Measurements from ENCODE around the gene METTL4.

Gene METTL4

DNA sequence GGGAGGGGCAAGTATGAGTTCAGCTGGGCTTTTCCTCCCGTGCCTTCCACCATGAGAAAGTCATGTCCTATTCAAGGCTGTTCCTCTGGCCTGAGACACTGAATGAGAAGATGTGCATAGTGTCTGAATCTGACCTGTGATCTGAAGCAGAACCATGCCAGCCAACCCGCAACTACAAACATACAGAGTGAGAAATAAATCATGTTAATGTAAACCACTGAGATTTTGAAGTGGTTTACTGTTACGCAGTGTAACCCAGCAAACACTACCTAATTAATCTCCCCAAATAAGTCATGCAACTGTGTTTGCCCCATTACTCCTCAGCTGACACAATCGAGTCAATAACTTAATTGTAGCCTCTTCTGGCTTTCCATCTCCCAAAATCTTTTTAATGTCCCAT, 49.2 kb downstream of the METTL4 start:
- no peaks in the 10 kb centered on the region for H3K4me1 ChIP-seq (ENCODE audit: insufficient read depth, low read length)
- no peaks in the 10 kb centered on the region for H3K9me3 ChIP-seq (ENCODE audit: control insufficient read depth, insufficient read depth, low read length)
- H3K9ac ChIP-seq (ENCODE audit: low read depth, low read length) = no peak overlapping the region
- H3K36me3 ChIP-seq (ENCODE audit: insufficient read depth, low read length) = no peaks in the 10 kb centered on the region

- no peaks in the 10 kb centered on the region for H3K36me3 ChIP-seq (ENCODE audit: insufficient read depth, low read length)
- H3K4me1 ChIP-seq (ENCODE audit: insufficient read depth, low read length) = peaks cover 7% of the 10 kb centered on the region
- no peak overlapping the region for H3K9ac ChIP-seq (ENCODE audit: low read depth, low read length)
- H3K9me3 ChIP-seq (ENCODE audit: control insufficient read depth, insufficient read depth, low read length) = no peaks in the 10 kb centered on the region; the same call in 1 of the 2 replicates
Observed at GRCh38 chr18:2518473-2518872, 52.8 kb downstream of the METTL4 start.

DNA sequence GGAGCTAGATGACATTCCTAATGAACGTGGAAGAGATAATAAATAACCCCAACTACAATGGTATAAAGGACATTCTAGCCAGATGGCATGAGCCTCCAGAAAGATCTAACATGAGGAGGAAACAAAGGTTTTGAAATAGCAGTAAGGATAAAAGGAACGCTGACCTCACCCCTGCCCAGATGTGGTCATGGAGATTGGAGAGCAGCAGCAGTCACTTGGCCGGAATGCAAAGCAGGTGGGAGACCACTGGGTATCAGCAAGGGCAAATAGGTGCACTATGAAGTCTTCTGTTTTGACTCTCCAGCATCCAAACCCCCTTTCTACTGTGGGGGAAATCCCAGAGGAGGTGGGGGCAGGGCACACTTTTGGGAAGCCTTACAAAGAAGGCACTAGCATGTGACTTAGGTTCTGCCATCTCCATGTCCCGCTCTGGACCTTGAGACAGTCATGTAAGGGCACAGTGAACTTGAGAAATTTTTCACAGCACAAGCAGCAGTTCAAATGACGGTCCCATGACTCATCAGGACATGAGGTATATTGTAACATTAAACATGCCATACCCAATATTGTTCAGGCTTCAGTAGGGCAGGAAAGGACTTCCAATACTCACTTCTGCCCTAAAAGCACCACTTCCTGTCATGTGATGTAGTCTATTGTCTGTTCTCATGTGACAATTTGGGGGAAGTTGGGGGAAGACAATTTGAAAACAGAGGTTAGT, 55.2 kb downstream of the METTL4 start:
- Histone ChIP-seq H3K4me1 (ENCODE audit: insufficient read depth, low read length) (peaks cover 7% of the 10 kb centered on the region), H3K36me3 (ENCODE audit: insufficient read depth, low read length) (no peaks in the 10 kb centered on the region), H3K9ac (ENCODE audit: low read depth, low read length) (no peak overlapping the region), H3K9me3 (ENCODE audit: control insufficient read depth, insufficient read depth, low read length) (no peaks in the 10 kb centered on the region; the same call in 1 of the 2 replicates)

- Histone ChIP-seq H3K9ac (ENCODE audit: low read depth, low read length) (no peak overlapping the region), H3K36me3 (ENCODE audit: insufficient read depth, low read length) (no peaks in the 10 kb centered on the region), H3K9me3 (ENCODE audit: control insufficient read depth, insufficient read depth, low read length) (no peaks in the 10 kb centered on the region; the same call in 1 of the 2 replicates), H3K4me1 (ENCODE audit: insufficient read depth, low read length) (peaks cover 7% of the 10 kb centered on the region)
Observed at GRCh38 chr18:2515171-2515787, 56.0 kb downstream of the METTL4 start.

- Histone ChIP-seq H3K36me3 (ENCODE audit: insufficient read depth, low read length) (no peaks in the 10 kb centered on the region), H3K4me1 (ENCODE audit: insufficient read depth, low read length) (peaks cover 7% of the 10 kb centered on the region), H3K9ac (ENCODE audit: low read depth, low read length) (no peak overlapping the region), H3K9me3 (ENCODE audit: control insufficient read depth, insufficient read depth, low read length) (no peaks in the 10 kb centered on the region; the same call in 1 of the 2 replicates)
Observed at GRCh38 chr18:2513616-2514015, 57.7 kb downstream of the METTL4 start.

DNA sequence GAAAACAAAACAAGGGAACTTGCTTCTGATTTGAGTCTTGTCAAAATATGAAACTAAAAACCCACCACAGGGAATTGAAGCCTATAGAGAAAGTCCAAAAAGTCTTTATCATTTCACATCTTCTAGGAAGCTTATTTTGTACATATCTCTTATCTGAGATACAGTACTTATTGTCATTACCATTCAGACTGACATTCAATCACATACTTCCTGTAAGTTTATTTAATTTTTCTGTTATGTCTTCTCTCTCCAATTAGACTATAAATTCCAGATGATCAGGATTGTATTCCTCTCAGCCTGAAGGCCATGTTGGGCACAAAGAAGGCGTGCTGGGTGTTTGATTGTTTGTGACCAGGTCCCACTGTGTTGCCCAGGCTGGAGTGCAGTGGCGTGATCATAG, 59.2 kb downstream of the METTL4 start:
- Histone ChIP-seq H3K9me3 (ENCODE audit: control insufficient read depth, insufficient read depth, low read length) (no peaks in the 10 kb centered on the region; the same call in 1 of the 2 replicates), H3K9ac (ENCODE audit: low read depth, low read length) (no peak overlapping the region), H3K36me3 (ENCODE audit: insufficient read depth, low read length) (no peaks in the 10 kb centered on the region), H3K4me1 (ENCODE audit: insufficient read depth, low read length) (peaks cover 7% of the 10 kb centered on the region)

DNA sequence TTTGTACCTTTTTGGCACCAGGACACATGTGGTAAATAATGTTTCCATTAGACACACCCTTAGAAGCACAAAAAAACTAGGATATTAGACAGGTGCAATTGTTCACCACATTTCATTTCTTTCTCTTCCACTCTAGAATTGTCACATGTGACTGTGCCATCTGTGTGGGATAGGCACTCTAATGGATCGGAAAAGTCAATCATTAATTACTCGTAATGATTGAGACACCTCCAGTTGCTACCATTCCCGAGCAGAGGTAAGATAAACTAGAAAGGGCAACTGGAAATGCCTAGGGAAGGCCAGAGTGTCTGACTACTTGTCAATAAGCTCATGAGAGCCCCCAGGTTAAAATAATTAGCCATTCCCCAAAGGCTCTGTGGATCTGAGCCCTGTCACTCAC, 59.9 kb downstream of the METTL4 start:
- Histone ChIP-seq H3K9me3 (ENCODE audit: control insufficient read depth, insufficient read depth, low read length) (no peaks in the 10 kb centered on the region; the same call in 1 of the 2 replicates), H3K36me3 (ENCODE audit: insufficient read depth, low read length) (no peaks in the 10 kb centered on the region), H3K4me1 (ENCODE audit: insufficient read depth, low read length) (peaks cover 6% of the 10 kb centered on the region), H3K9ac (ENCODE audit: low read depth, low read length) (no peak overlapping the region)

DNA sequence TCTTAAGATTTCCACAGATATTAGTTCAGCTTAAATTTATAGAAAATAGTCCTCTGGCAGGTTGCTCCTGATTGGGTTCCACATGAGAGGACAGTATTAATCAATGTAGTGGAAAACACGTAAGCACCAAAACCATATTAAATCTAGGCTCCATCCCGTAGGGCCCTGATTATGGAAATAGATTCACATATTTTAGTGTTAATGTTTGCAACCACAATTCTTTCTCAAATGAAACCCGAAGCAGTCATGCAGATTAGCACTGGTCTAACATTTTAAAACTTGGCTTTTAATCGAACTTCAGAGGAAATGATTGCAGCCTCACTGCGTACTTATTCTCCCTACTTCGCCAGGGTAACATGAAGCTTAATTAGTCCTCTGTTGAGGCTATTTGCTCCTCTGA, 60.9 kb downstream of the METTL4 start:
- no peaks in the 10 kb centered on the region for H3K36me3 ChIP-seq (ENCODE audit: insufficient read depth, low read length)
- H3K9me3 ChIP-seq (ENCODE audit: control insufficient read depth, insufficient read depth, low read length) = no peaks in the 10 kb centered on the region
- H3K9ac ChIP-seq (ENCODE audit: low read depth, low read length) = no peak overlapping the region
- H3K4me1 ChIP-seq (ENCODE audit: insufficient read depth, low read length) = no peaks in the 10 kb centered on the region

GRCh38 chr18:2508678-2509077, 62.6 kb downstream of the METTL4 start:
- no peaks in the 10 kb centered on the region for H3K4me1 ChIP-seq (ENCODE audit: insufficient read depth, low read length)
- no peaks in the 10 kb centered on the region for H3K36me3 ChIP-seq (ENCODE audit: insufficient read depth, low read length)
- no peaks in the 10 kb centered on the region for H3K9me3 ChIP-seq (ENCODE audit: control insufficient read depth, insufficient read depth, low read length)
- no peak overlapping the region for H3K9ac ChIP-seq (ENCODE audit: low read depth, low read length)

DNA sequence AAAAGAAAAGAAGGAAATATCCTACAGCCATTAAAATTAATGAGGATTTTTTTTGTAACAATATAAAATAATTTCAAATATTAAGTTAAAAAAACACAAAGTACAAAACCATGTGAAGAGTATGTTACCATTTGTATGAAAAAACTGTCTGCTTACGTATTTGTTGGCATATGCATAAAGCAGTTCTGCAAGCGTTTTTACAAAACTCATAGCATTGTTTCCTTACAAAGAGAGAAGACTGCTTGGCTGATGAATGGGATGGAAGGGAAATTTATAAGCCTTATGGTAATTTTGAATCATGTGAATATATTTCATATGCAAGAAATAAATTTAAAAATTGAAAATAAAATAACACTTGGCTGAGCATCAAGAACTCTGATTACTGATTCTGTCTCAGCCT, 63.1 kb downstream of the METTL4 start:
- no peaks in the 10 kb centered on the region for H3K36me3 ChIP-seq (ENCODE audit: insufficient read depth, low read length)
- no peak overlapping the region for H3K9ac ChIP-seq (ENCODE audit: low read depth, low read length)
- no peaks in the 10 kb centered on the region for H3K9me3 ChIP-seq (ENCODE audit: control insufficient read depth, insufficient read depth, low read length)
- no peaks in the 10 kb centered on the region for H3K4me1 ChIP-seq (ENCODE audit: insufficient read depth, low read length)

GRCh38 chr18:2504642-2505041, 66.7 kb downstream of the METTL4 start:
- H3K9ac ChIP-seq (ENCODE audit: low read depth, low read length) = no peak overlapping the region
- no peaks in the 10 kb centered on the region for H3K4me1 ChIP-seq (ENCODE audit: insufficient read depth, low read length)
- no peaks in the 10 kb centered on the region for H3K36me3 ChIP-seq (ENCODE audit: insufficient read depth, low read length)
- H3K9me3 ChIP-seq (ENCODE audit: control insufficient read depth, insufficient read depth, low read length) = no peaks in the 10 kb centered on the region

DNA sequence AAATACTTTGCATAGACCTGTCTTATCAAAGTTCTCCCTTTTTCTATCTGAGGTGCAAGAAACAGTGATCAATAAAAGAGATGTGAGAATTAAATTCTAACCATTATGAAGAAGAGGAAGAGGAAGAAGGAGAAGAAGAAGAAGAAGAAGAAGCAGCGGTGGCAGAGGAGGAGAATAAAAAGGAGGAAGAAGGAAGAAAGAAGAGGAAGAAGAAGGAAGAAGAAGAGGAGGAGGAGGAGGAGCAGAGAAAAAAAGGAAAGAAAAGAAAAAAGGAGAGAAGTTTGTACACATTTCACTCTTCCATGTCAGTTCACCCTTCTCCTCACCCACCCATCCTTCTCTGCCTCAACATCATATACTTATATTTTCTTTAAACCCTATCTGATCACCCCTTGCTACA, 68.4 kb downstream of the METTL4 start:
- H3K4me1 ChIP-seq (ENCODE audit: insufficient read depth, low read length) = no peaks in the 10 kb centered on the region
- no peak overlapping the region for H3K9ac ChIP-seq (ENCODE audit: low read depth, low read length)
- no peaks in the 10 kb centered on the region for H3K36me3 ChIP-seq (ENCODE audit: insufficient read depth, low read length)
- no peaks in the 10 kb centered on the region for H3K9me3 ChIP-seq (ENCODE audit: control insufficient read depth, insufficient read depth, low read length)

GRCh38 chr18:2502394-2502793, 68.9 kb downstream of the METTL4 start:
- Histone ChIP-seq H3K36me3 (ENCODE audit: insufficient read depth, low read length) (no peaks in the 10 kb centered on the region), H3K4me1 (ENCODE audit: insufficient read depth, low read length) (no peaks in the 10 kb centered on the region), H3K9me3 (ENCODE audit: control insufficient read depth, insufficient read depth, low read length) (no peaks in the 10 kb centered on the region), H3K9ac (ENCODE audit: low read depth, low read length) (no peak overlapping the region)

DNA sequence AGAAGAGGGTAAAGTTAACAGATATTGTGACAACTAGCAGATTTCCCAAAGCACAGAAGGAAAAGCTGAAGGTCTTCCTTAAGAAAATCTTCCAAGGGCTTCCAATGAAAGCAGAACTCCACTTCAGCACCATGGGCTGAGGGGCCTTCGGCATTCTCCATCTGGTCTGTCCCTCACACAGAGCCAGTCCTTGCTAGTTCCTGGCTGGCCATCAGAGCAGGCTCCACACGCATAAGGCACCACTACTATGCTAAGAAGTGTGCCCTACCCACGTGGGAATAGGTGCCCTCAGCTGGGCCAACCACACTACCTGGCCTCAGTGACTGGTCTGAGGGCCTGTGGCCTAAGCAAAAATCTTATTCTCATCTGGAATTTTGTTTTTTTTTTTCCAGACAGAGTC, 73.5 kb downstream of the METTL4 start:
- H3K9ac ChIP-seq (ENCODE audit: low read depth, low read length) = no peak overlapping the region
- no peaks in the 10 kb centered on the region for H3K9me3 ChIP-seq (ENCODE audit: control insufficient read depth, insufficient read depth, low read length)
- no peaks in the 10 kb centered on the region for H3K4me1 ChIP-seq (ENCODE audit: insufficient read depth, low read length)
- no peaks in the 10 kb centered on the region for H3K36me3 ChIP-seq (ENCODE audit: insufficient read depth, low read length)

DNA sequence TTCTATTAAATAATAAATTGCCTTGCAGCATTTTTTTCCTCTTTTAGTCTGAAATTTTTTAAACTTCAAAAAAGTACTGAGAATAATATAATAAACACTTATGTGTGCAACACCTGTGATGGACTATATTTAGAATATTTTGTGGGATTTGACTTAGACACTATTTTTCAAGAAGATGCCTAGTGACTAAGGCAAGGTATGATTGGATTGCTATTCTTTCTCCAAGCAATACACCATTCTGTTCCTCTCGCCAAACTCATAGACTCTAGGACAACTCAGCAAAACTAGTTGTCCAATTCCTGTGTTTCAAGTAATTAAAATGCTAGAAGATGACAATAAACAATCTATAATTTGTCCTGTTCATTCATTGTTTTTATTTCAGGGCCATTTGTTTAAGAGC, 75.9 kb downstream of the METTL4 start:
- no peak overlapping the region for H3K9ac ChIP-seq (ENCODE audit: low read depth, low read length)
- no peaks in the 10 kb centered on the region for H3K36me3 ChIP-seq (ENCODE audit: insufficient read depth, low read length)
- no peaks in the 10 kb centered on the region for H3K4me1 ChIP-seq (ENCODE audit: insufficient read depth, low read length)
- H3K9me3 ChIP-seq (ENCODE audit: control insufficient read depth, insufficient read depth, low read length) = no peaks in the 10 kb centered on the region

Measured in ES-I3 (cell line).